H1 (cell line): ENCODE data around the gene DAB2IP. TPM values are rescaled to one million over a fixed set of nuclear protein-coding genes. Genes with fewer than 3 reads are reported as not detected.

Source experiments
- CTCF ChIA-PET: fragments of 300-600 bp; sonication (Branson Sonifier 250); formaldehyde crosslinking; loops from one replicate; lab custom pipeline; 2021; ENCODE audit not compliant: partially characterized antibody; lab: Charles Lee
- POLR2A ChIA-PET: fragments of 300-600 bp; sonication (Branson Sonifier 250); formaldehyde crosslinking; loops from one replicate; lab custom pipeline; 2021; ENCODE audit warnings: inconsistent platforms; ENCODE audit not compliant: partially characterized antibody; lab: Charles Lee
- DNase-seq, 2 experiments: peaks; one replicate each; pipeline versions ENCODE4 v3.0.0 to v3.0.0-alpha.2; 2010 to 2022; ENCODE audit warnings: low spot score in 2 of 2, low read depth in 1 of 2, mixed read lengths in 1 of 2
- FAIRE-seq: peaks from 2 replicates; lab custom pipeline; 2011; peaks lifted over from hg19 to GRCh38; lab: Jason Lieb, UNC
- H2AFZ ChIP-seq: 2 replicates; pipeline ENCODE4 v1.8.1; 2012; ENCODE audit warnings: low read length, inconsistent platforms
- H2AK5ac ChIP-seq: 2 replicates; pipeline ENCODE4 v1.6.1; 2013; ENCODE audit warnings: low read depth, low read length
- H2BK120ac ChIP-seq: replicated peaks from 2 replicates; pipeline ENCODE3; 2013; ENCODE audit warnings: low read depth, low read length, inconsistent platforms
- H2BK12ac ChIP-seq: 2 replicates; pipeline ENCODE4 v1.6.1; 2013; ENCODE audit warnings: low read depth, low read length
- H2BK15ac ChIP-seq: 2 replicates; pipeline ENCODE4 v1.6.1; 2013; ENCODE audit warnings: low read length
- H2BK20ac ChIP-seq: 2 replicates; pipeline ENCODE4 v1.6.1; 2013; ENCODE audit warnings: low read length
- H2BK5ac ChIP-seq: 2 replicates; pipeline ENCODE4 v1.6.1; 2013; ENCODE audit warnings: low read depth, low read length
- H3K14ac ChIP-seq: 2 replicates; pipeline ENCODE4 v1.6.1; 2013; ENCODE audit warnings: inconsistent platforms; ENCODE audit not compliant: insufficient read length
- H3K18ac ChIP-seq: 2 replicates; pipeline ENCODE4 v1.6.1; 2013; ENCODE audit warnings: low read length; ENCODE audit errors: extremely low read depth
- H3K23ac ChIP-seq: 2 replicates; pipeline ENCODE4 v1.6.1; 2013; ENCODE audit warnings: inconsistent platforms; ENCODE audit not compliant: insufficient read length
- H3K23me2 ChIP-seq: 2 replicates; pipeline ENCODE4 v1.6.1; 2013; ENCODE audit warnings: low read depth, low read length
- H3K27ac ChIP-seq: 2 replicates; pipeline ENCODE4 v1.6.1; 2011; ENCODE audit warnings: low read depth, low read length, inconsistent platforms
- H3K27me3 ChIP-seq, 4 experiments: replicated peaks in 1 of 4; 1 replicate in 1 of 4; 2 replicates in 3 of 4; pipeline versions ENCODE4 v1.6.1 to v1.8.1; 2011 to 2013; ENCODE audit warnings: low read length in 3 of 4, mild to moderate bottlenecking in 3 of 4, inconsistent platforms in 2 of 4, mixed read lengths in 2 of 4, moderate library complexity in 1 of 4; ENCODE audit not compliant: control insufficient read depth in 3 of 4, insufficient read depth in 3 of 4; ENCODE audit errors: extremely low read depth in 1 of 4
- H3K36me3 ChIP-seq, 4 experiments: 2 replicates each; pipeline versions ENCODE4 v1.6.1 to v1.8.1; 2011 to 2013; ENCODE audit warnings: mild to moderate bottlenecking in 4 of 4, low read length in 3 of 4, moderate library complexity in 2 of 4, control low read depth in 1 of 4, inconsistent platforms in 1 of 4; ENCODE audit not compliant: insufficient read depth in 4 of 4, control insufficient read depth in 2 of 4
- H3K4ac ChIP-seq: replicated peaks from 2 replicates; pipeline ENCODE3; 2013; ENCODE audit warnings: low read length, low read depth, mixed read lengths, inconsistent platforms; ENCODE audit not compliant: insufficient read length
- H3K4me1 ChIP-seq, 4 experiments: replicated peaks in 1 of 4; 1 replicate in 1 of 4; 2 replicates in 3 of 4; pipeline versions ENCODE4 v1.6.1 to v1.8.1; 2011 to 2013; ENCODE audit warnings: low read length in 3 of 4, inconsistent platforms in 2 of 4, mixed read lengths in 1 of 4; ENCODE audit not compliant: insufficient read depth in 4 of 4, control insufficient read depth in 3 of 4
- H3K4me2 ChIP-seq, 2 experiments: 2 replicates each; pipeline versions ENCODE4 v1.6.1 to v1.8.1; 2011 to 2013; ENCODE audit warnings: low read depth in 2 of 2, low read length in 2 of 2, control low read depth in 1 of 2, inconsistent platforms in 1 of 2, mild to moderate bottlenecking in 1 of 2; ENCODE audit not compliant: insufficient read depth in 1 of 2
- H3K4me3 ChIP-seq, 4 experiments: fragments of 200-600, 300-600 bp in 1 of 4; sonication (generic), shearing (Covaris generic), sonication (Bioruptor Twin) in 1 of 4; 2 replicates each; pipeline versions ENCODE4 v1.5.1 to v1.8.1; 2011 to 2016; ENCODE audit warnings: low read length in 4 of 4, low read depth in 3 of 4, control low read depth in 2 of 4, inconsistent platforms in 2 of 4, mild to moderate bottlenecking in 2 of 4, mixed read lengths in 1 of 4, moderate library complexity in 1 of 4; ENCODE audit not compliant: insufficient read depth in 2 of 4; ENCODE audit errors: extremely low read depth in 1 of 4
- H3K56ac ChIP-seq: replicated peaks from 2 replicates; pipeline ENCODE3; 2013; ENCODE audit warnings: low read depth, mild to moderate bottlenecking, mixed read lengths, low read length, inconsistent platforms; ENCODE audit not compliant: insufficient read length
- H3K79me1 ChIP-seq: 2 replicates; pipeline ENCODE4 v1.6.1; 2013; ENCODE audit warnings: low read depth, low read length, control low read depth
- H3K79me2 ChIP-seq, 2 experiments: 2 replicates each; pipeline versions ENCODE4 v1.6.1 to v1.8.1; 2012 to 2013; ENCODE audit warnings: low read length in 2 of 2, mild to moderate bottlenecking in 2 of 2, inconsistent platforms in 1 of 2; ENCODE audit not compliant: insufficient read depth in 2 of 2, control insufficient read depth in 1 of 2
- H3K9ac ChIP-seq, 4 experiments: replicated peaks in 1 of 4; 1 replicate in 1 of 4; 2 replicates in 3 of 4; pipeline versions ENCODE4 v1.6.1 to v1.8.1; 2011 to 2013; ENCODE audit warnings: low read depth in 3 of 4, low read length in 3 of 4, control low read depth in 2 of 4, mild to moderate bottlenecking in 2 of 4, moderate library complexity in 2 of 4, inconsistent platforms in 1 of 4; ENCODE audit errors: extremely low read depth in 1 of 4
- H3K9me3 ChIP-seq, 2 experiments: 2 replicates each; pipeline versions ENCODE4 v1.6.1 to v1.8.1; 2012 to 2013; ENCODE audit warnings: mild to moderate bottlenecking in 2 of 2, moderate library complexity in 2 of 2, control low read depth in 1 of 2, inconsistent platforms in 1 of 2, low read depth in 1 of 2, low read length in 1 of 2, mixed read lengths in 1 of 2; ENCODE audit not compliant: insufficient read depth in 2 of 2
- H4K20me1 ChIP-seq, 2 experiments: replicated peaks in 1 of 2; 2 replicates each; pipeline versions ENCODE3 to v1.8.1; 2011 to 2013; ENCODE audit warnings: inconsistent platforms in 2 of 2, low read length in 2 of 2, mild to moderate bottlenecking in 1 of 2; ENCODE audit not compliant: insufficient read depth in 2 of 2, control insufficient read depth in 1 of 2
- H4K5ac ChIP-seq: 2 replicates; pipeline ENCODE4 v1.6.1; 2013; ENCODE audit warnings: low read length, low read depth, mixed read lengths, inconsistent platforms; ENCODE audit not compliant: insufficient read length
- H4K8ac ChIP-seq: 2 replicates; pipeline ENCODE4 v1.8.0; 2013; ENCODE audit warnings: mild to moderate bottlenecking, moderate library complexity, low read length, inconsistent platforms; ENCODE audit not compliant: insufficient read depth; ENCODE audit errors: extremely low read depth
- H4K91ac ChIP-seq: replicated peaks from 2 replicates; pipeline ENCODE3; 2013; ENCODE audit warnings: low read length, mixed read lengths, inconsistent platforms; ENCODE audit not compliant: insufficient read length
- CHD2 ChIP-seq: IDR thresholded peaks from 2 replicates; pipeline ENCODE4 v1.6.1; 2012; ENCODE audit warnings: low read length, improper control_type of control experiment
- JUND ChIP-seq: IDR thresholded peaks from 2 replicates; pipeline ENCODE4 v1.6.1; 2011; ENCODE audit warnings: mild to moderate bottlenecking, improper control_type of control experiment, low read length
- PHF8 ChIP-seq: fragments of 200-600 bp; sonication (generic); conservative IDR thresholded peaks from 2 replicates; pipeline ENCODE4 v1.7.1; 2012; ENCODE audit warnings: low read depth, mild to moderate bottlenecking, inconsistent platforms, low read length, moderate library complexity
- SRF ChIP-seq: IDR thresholded peaks from 2 replicates; pipeline ENCODE4 v1.6.1; 2011; ENCODE audit warnings: mild to moderate bottlenecking, low read depth, low read length, moderate library complexity
- WGBS, 2 experiments: shearing (Covaris generic) in 1 of 2; methylation state at CpG; one replicate each; pipeline versions ENCODE4 v1.1.6 to v1.1.7; 2013 to 2015; ENCODE audit warnings: low lambda C conversion rate in 2 of 2, mixed read lengths in 2 of 2, inconsistent platforms in 1 of 2, low coverage in 1 of 2, missing lambda C conversion rate in 1 of 2; ENCODE audit not compliant: insufficient replicate concordance in 2 of 2, insufficient coverage in 1 of 2, insufficient read length in 1 of 2; ENCODE audit errors: extremely low coverage in 1 of 2, missing lambda C conversion rate in 1 of 2; 5-methylcytosine and 5-hydroxymethylcytosine counted together
- polyA plus RNA-seq, 7 experiments: library from polyadenylated mRNA; depleted of rRNA in 3 of 7; stranded (reverse) in 5 of 7; unstranded in 2 of 7; fragments of >200 nt in 5 of 7; fragments of 200-250 nt in 2 of 7; gene quantifications; 1 replicate in 5 of 7; 2 replicates in 1 of 7; 4 replicates in 1 of 7; pipeline versions ENCODE4 v1.2.1 to v1.2.3, GENCODE V29; 2011 to 2013; ENCODE audit warnings: missing spikeins in 2 of 7, mixed read lengths in 2 of 7
- total RNA-seq: library from RNA; stranded (reverse); fragmentation: NEBNext Ultra II Directional; extraction: Animal tissue kit (Norgen Biotek cat#: 25700); gene quantifications from 2 replicates; pipeline ENCODE4 v1.2.1, GENCODE V29; 2021

DAB2IP gene
- total and polyA plus RNA-seq, 2 of the 8 experiments (the other 6 are each of a cell fraction or from before 2014, with no cell fraction given) = 19.7 to 39.5 TPM

- Histone ChIP-seq H2BK120ac (no peak overlapping the region), H3K9me3 (no peaks in the 10 kb centered on the region), H3K4me2 (no peak overlapping the region), H2BK20ac (no peak overlapping the region), H3K18ac (peak overlapping the region; percentile 32; the same call in 1 of the 2 replicates), H2BK12ac (0 out of 2 replicates have a peak overlapping the region, but pooled peaks have one; percentile 50), H4K8ac (no peak overlapping the region), H3K36me3 (no peaks in the 10 kb centered on the region), H3K23me2 (no peaks in the 10 kb centered on the region), H2BK5ac (peak overlapping the region; percentile 55; the same call in 1 of the 2 replicates), H3K27me3 (no peaks in the 10 kb centered on the region), H2BK15ac (0 out of 2 replicates have a peak overlapping the region, but pooled peaks have one; percentile 37), H2AK5ac (no peak overlapping the region), H3K79me1 (peaks cover 3% of the 10 kb centered on the region; the same call in 1 of the 2 replicates), H3K4ac (no peak overlapping the region), H3K4me3 (no peak overlapping the region), H3K27ac (no peak overlapping the region), H4K20me1 (peaks cover 6 to 15% of the 10 kb centered on the region in 2 experiments), H3K79me2 (no peaks in the 10 kb centered on the region; a peak in 1 of 4 replicates), H3K14ac (no peak overlapping the region), H2AFZ (no peak overlapping the region), H4K5ac (no peak overlapping the region), H3K56ac (no peak overlapping the region), H4K91ac (no peak overlapping the region), H3K9ac (no peak overlapping the region), H3K23ac (no peak overlapping the region), H3K4me1 (peaks cover 0 to 20% (median 13%) of the 10 kb centered on the region in 4 experiments; a peak in 5 of 7 replicates)
- CTCF ChIA-PET = interaction anchor here (0.7 to 24.2 kb wide), 18 partner anchors 8 to 463 kb away, joined by 3 to 670 read pairs (median 5); no protein-coding TSS in a partner anchor
- FAIRE-seq (no peak), DNase-seq (no peak)
- 79% methylated on average over 8 of the region's 12 CpGs; no CpG with 5 or more reads in 1 of the 2 experiments for WGBS, 2 experiments
- TF ChIP-seq JUND (no peak), SRF (no peak), PHF8 (no peak), CHD2 (no peak)
- POLR2A ChIA-PET = interaction anchor here (0.8 to 0.9 kb wide), 2 partner anchors 10 to 12 kb away, joined by 3 read pairs; no protein-coding TSS in a partner anchor
Measured at GRCh38 chr9:121636341-121636865, 15.0 kb upstream of the DAB2IP start.
